Measurements from ENCODE around the gene HSD17B12.

DNA sequence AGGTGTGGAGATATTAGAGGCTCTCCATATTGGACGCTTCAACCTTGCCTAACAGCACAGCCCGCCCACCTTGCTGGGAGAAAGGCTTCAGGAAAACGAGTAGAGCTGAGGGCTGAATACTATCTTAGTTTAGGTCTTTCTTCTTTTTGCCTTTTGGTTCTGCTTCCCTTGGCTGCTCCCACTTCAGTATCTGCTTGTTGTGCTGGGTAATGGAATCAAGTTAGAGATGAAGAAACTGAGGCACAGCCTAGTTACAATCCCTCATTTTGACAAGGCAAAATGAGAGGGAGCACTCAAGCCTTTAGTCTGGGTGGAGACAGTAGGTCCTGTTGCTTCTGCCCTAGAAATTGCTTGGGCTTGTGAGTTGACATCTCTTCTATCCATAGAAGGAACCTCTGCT is 41.3 kb upstream of the HSD17B12 start:
- TF ChIP-seq CTCF (IDR thresholded peaks at IDR 0.05) (no peak), POLR2A (IDR thresholded peaks at IDR 0.05) (no peak)
